Calu3 (cell line): ENCODE measurements around the gene SSPN. TPM values are rescaled to one million over a fixed set of nuclear protein-coding genes. Genes with fewer than 3 reads are reported as not detected.

ENCODE experiments used
- BruUV-seq: library from RNA; stranded (reverse); fragments of 400-500 nt; replicated peaks from 2 replicates; lab custom pipeline; 2021; lab: Mats Ljungman, UMichigan
- CTCF ChIA-PET: fragments of 300-600 bp; sonication (Branson Sonifier 250); formaldehyde crosslinking; loops from one replicate; lab custom pipeline; 2022; ENCODE audit warnings: antibody characterized with exemption; lab: Charles Lee
- DNase-seq: peaks from one replicate; pipeline ENCODE4 v3.0.0; 2022
- H3K27ac Mint-ChIP-seq: one replicate; pipeline ENCODE4 v1.8.0; 2022; ENCODE audit warnings: mixed read lengths; ENCODE audit not compliant: unreplicated experiment
- H3K27me3 Mint-ChIP-seq: one replicate; pipeline ENCODE4 v1.8.0; 2022; ENCODE audit warnings: mixed read lengths; ENCODE audit not compliant: unreplicated experiment
- H3K36me3 Mint-ChIP-seq: one replicate; pipeline ENCODE4 v1.8.0; 2022; ENCODE audit warnings: mild to moderate bottlenecking, moderate library complexity, mixed read lengths; ENCODE audit not compliant: insufficient read depth, unreplicated experiment
- H3K4me1 Mint-ChIP-seq: one replicate; pipeline ENCODE4 v1.8.0; 2022; ENCODE audit warnings: mild to moderate bottlenecking, low read depth, mixed read lengths; ENCODE audit not compliant: unreplicated experiment
- H3K4me3 Mint-ChIP-seq: one replicate; pipeline ENCODE4 v1.8.0; 2022; ENCODE audit warnings: mild to moderate bottlenecking, low read depth, moderate library complexity, mixed read lengths; ENCODE audit not compliant: unreplicated experiment
- H3K9me3 Mint-ChIP-seq: one replicate; pipeline ENCODE4 v1.8.0; 2022; ENCODE audit warnings: low read depth, mixed read lengths; ENCODE audit not compliant: unreplicated experiment
- CTCF ChIP-seq: fragments of 200-600 bp; IDR thresholded peaks from one replicate; pipeline ENCODE4 v1.8.0; 2022; ENCODE audit warnings: antibody characterized with exemption; ENCODE audit not compliant: unreplicated experiment
- intact Hi-C: fragments of 100-400 bp; cut with micrococcal nuclease; formaldehyde crosslinking; loops from one replicate; pipeline ENCODE4 v1.10.0; 2022; ENCODE audit not compliant: unreplicated experiment
- total RNA-seq: library from RNA; stranded (reverse); gene quantifications from 2 replicates; pipeline ENCODE4 v1.2.3, GENCODE V29; 2022

Gene SSPN
- total RNA-seq, 1 experiment from 2014 or later, result 8.9 TPM

GRCh38 chr12:26158078-26158764, 37.2 kb upstream of the SSPN start:
- CTCF ChIA-PET, result no interaction called here
- no peak overlapping the region for H3K4me3 Mint-ChIP-seq
- intact Hi-C loops, result no loop called here
- no peak overlapping the region for H3K27ac Mint-ChIP-seq
- peak; percentile 23 for DNase-seq
- peaks cover 41% of the 10 kb centered on the region for H3K4me1 Mint-ChIP-seq
- BruUV-seq, result no TSS peak
- no peaks in the 10 kb centered on the region for H3K36me3 Mint-ChIP-seq
- TF ChIP-seq CTCF, result no peak
- no peaks in the 10 kb centered on the region for H3K27me3 Mint-ChIP-seq
- peaks cover 3% of the 10 kb centered on the region for H3K9me3 Mint-ChIP-seq

GRCh38 chr12:26162174-26162573, 33.2 kb upstream of the SSPN start:
- no TSS peak for BruUV-seq
- Mint-ChIP-seq H3K4me3 (no peak overlapping the region), H3K27ac (no peak overlapping the region), H3K36me3 (no peaks in the 10 kb centered on the region), H3K9me3 (peaks cover 3% of the 10 kb centered on the region), H3K4me1 (peaks cover 10% of the 10 kb centered on the region), H3K27me3 (no peaks in the 10 kb centered on the region)
- TF ChIP-seq CTCF, result no peak
- no peak for DNase-seq
- intact Hi-C loops, result no loop called here
- CTCF ChIA-PET, result no interaction called here

- Mint-ChIP-seq H3K4me3 (no peak overlapping the region), H3K27ac (no peak overlapping the region), H3K36me3 (no peaks in the 10 kb centered on the region), H3K4me1 (peaks cover 7% of the 10 kb centered on the region), H3K27me3 (no peaks in the 10 kb centered on the region), H3K9me3 (peaks cover 3% of the 10 kb centered on the region)
- no peak for TF ChIP-seq CTCF
- intact Hi-C loops, result no loop called here
- no TSS peak for BruUV-seq
- DNase-seq, result no peak
- CTCF ChIA-PET, result no interaction called here
These were observed 32.5 kb upstream of the SSPN start for GRCh38 chr12:26162905-26163304.

- BruUV-seq, result no TSS peak
- Mint-ChIP-seq H3K36me3 (no peaks in the 10 kb centered on the region), H3K4me1 (no peaks in the 10 kb centered on the region), H3K27me3 (no peaks in the 10 kb centered on the region), H3K9me3 (peaks cover 3% of the 10 kb centered on the region), H3K27ac (no peak overlapping the region), H3K4me3 (no peak overlapping the region)
- CTCF ChIA-PET, result interaction anchor here (1.4 kb wide), 1 partner anchor 11 kb away, joined by 6 read pairs; no protein-coding TSS in a partner anchor
- TF ChIP-seq CTCF, result no peak
- no peak for DNase-seq
- intact Hi-C loops, result no loop called here
These were observed 31.3 kb upstream of the SSPN start for GRCh38 chr12:26164118-26164517.
